HCT116 (cell line): ENCODE data around the gene CAMSAP1. TPM values are rescaled to one million over a fixed set of nuclear protein-coding genes. Genes with fewer than 3 reads are reported as not detected.

Experiments
- ATAC-seq: fragments of 200-7000 bp; cut with Tn5 transposase; 2 replicates; pipeline ENCODE4 v1.9.1; 2020; ENCODE audit warnings: mild to moderate bottlenecking, moderate library complexity
- BruUV-seq: library from RNA; stranded (reverse); fragments of 400-500 nt; replicated peaks from 2 replicates; lab custom pipeline; 2021; lab: Mats Ljungman, UMichigan
- CTCF ChIA-PET: fragments of 300-600 bp; sonication (Branson Sonifier 250); formaldehyde crosslinking; loops from one replicate; lab custom pipeline; 2021; ENCODE audit warnings: antibody characterized with exemption; lab: Charles Lee
- POLR2A ChIA-PET: fragments of 300-600, 350-600 bp; sonication (Branson Sonifier 250); formaldehyde crosslinking; loops from one replicate; lab custom pipeline; 2021; ENCODE audit warnings: antibody characterized with exemption; lab: Charles Lee
- RAD21 ChIA-PET, 2 experiments: fragments of 300-600 bp; sonication (Branson Sonifier 250); formaldehyde crosslinking; loops; one replicate each; lab custom pipeline; 2023; ENCODE audit warnings: low total read pairs in 2 of 2; ENCODE audit not compliant: uncharacterized antibody in 2 of 2, unreplicated experiment in 2 of 2, low non-redundant PET in 1 of 2; lab: Charles Lee
- DNase-seq: peaks from one replicate; pipeline ENCODE4 v3.0.0-alpha.2; 2010; ENCODE audit warnings: low read depth, low spot score
- H2AFZ ChIP-seq: fragments of 200-600 bp; shearing (Covaris generic), sonication (generic); 2 replicates; pipeline ENCODE4 v1.6.1; 2017; ENCODE audit warnings: low read depth, mixed run types, mixed read lengths, antibody characterized with exemption, low read length; ENCODE audit not compliant: poor library complexity, severe bottlenecking
- H3K27ac ChIP-seq: 2 replicates; pipeline ENCODE4 v1.5.1; 2012; ENCODE audit warnings: low read depth, low read length
- H3K27me3 ChIP-seq: fragments of 200-600 bp; sonication (generic); 2 replicates; pipeline ENCODE4 v1.6.1; 2016; ENCODE audit warnings: mixed run types, low read length, mixed read lengths; ENCODE audit not compliant: insufficient read depth
- H3K36me3 ChIP-seq, 2 experiments: fragments of 200-500 bp in 1 of 2; fragments of 200-600 bp in 1 of 2; sonication (Bioruptor generic) in 1 of 2; sonication (generic) in 1 of 2; 2 replicates each; pipeline versions ENCODE4 v1.5.1 to v1.6.1; 2014 to 2016; ENCODE audit warnings: low read length in 2 of 2, inconsistent platforms in 1 of 2, mixed read lengths in 1 of 2, mixed run types in 1 of 2; ENCODE audit not compliant: insufficient read depth in 2 of 2, control insufficient read depth in 1 of 2
- H3K4me1 ChIP-seq, 2 experiments: fragments of 200-600 bp in 1 of 2; sonication (generic) in 1 of 2; 2 replicates each; pipeline versions ENCODE4 v1.5.1 to v1.6.1; 2012 to 2017; ENCODE audit warnings: low read length in 2 of 2, inconsistent platforms in 1 of 2, mild to moderate bottlenecking in 1 of 2, mixed read lengths in 1 of 2, mixed run types in 1 of 2, moderate library complexity in 1 of 2; ENCODE audit not compliant: insufficient read depth in 2 of 2, control insufficient read depth in 1 of 2
- H3K4me2 ChIP-seq: fragments of 200-600 bp; sonication (generic); 2 replicates; pipeline ENCODE4 v1.6.1; 2017; ENCODE audit warnings: mixed run types, low read length, mixed read lengths
- H3K4me3 ChIP-seq, 2 experiments: fragments of 200-600 bp in 1 of 2; sonication (generic) in 1 of 2; replicated peaks in 1 of 2; 2 replicates each; pipeline ENCODE4 v1.5.1; 2011 to 2016; ENCODE audit warnings: low read length in 2 of 2, control low read depth in 1 of 2, low read depth in 1 of 2, mild to moderate bottlenecking in 1 of 2, mixed read lengths in 1 of 2, mixed run types in 1 of 2
- H3K79me2 ChIP-seq: fragments of 200-600 bp; sonication (generic); 2 replicates; pipeline ENCODE4 v1.6.1; 2017; ENCODE audit warnings: mild to moderate bottlenecking, mixed run types, low read length, moderate library complexity, mixed read lengths; ENCODE audit not compliant: insufficient read depth
- H3K9ac ChIP-seq: fragments of 200-600 bp; sonication (generic); 2 replicates; pipeline ENCODE4 v1.6.1; 2016; ENCODE audit warnings: low read length, mixed read lengths
- H3K9me2 ChIP-seq: fragments of 200-600 bp; sonication (generic), shearing (Covaris generic); 2 replicates; pipeline ENCODE4 v1.6.1; 2017; ENCODE audit warnings: mixed run types, mild to moderate bottlenecking, moderate library complexity; ENCODE audit not compliant: insufficient read depth
- H3K9me3 ChIP-seq, 2 experiments: fragments of 200-500 bp in 1 of 2; fragments of 200-600 bp in 1 of 2; sonication (Bioruptor generic) in 1 of 2; sonication (generic) in 1 of 2; 2 replicates each; pipeline ENCODE4 v1.6.1; 2014 to 2017; ENCODE audit warnings: low read length in 2 of 2, mixed read lengths in 2 of 2, inconsistent platforms in 1 of 2, low read depth in 1 of 2, mild to moderate bottlenecking in 1 of 2, mixed run types in 1 of 2, moderate library complexity in 1 of 2; ENCODE audit not compliant: control insufficient read depth in 1 of 2, insufficient read depth in 1 of 2
- H4K20me1 ChIP-seq: fragments of 200-600 bp; sonication (generic), shearing (Covaris generic); 2 replicates; pipeline ENCODE4 v1.6.1; 2017; ENCODE audit warnings: mixed run types, mild to moderate bottlenecking, moderate library complexity; ENCODE audit not compliant: insufficient read depth
- JUND ChIP-seq: IDR thresholded peaks from 2 replicates; pipeline ENCODE4 v1.6.1; 2012
- RAD21 ChIP-seq: IDR thresholded peaks from 2 replicates; pipeline ENCODE4 v1.6.1; 2012; ENCODE audit warnings: low read depth, mild to moderate bottlenecking
- SP1 ChIP-seq: IDR thresholded peaks from 2 replicates; pipeline ENCODE4 v1.6.1; 2012; ENCODE audit warnings: low read depth
- ZFX ChIP-seq: fragments of 450-650 bp; IDR thresholded peaks from 2 replicates; pipeline ENCODE4 v1.6.1; 2017
- intact Hi-C: fragments of 100-400 bp; cut with micrococcal nuclease; formaldehyde crosslinking; loops from 2 replicates; pipeline ENCODE4 v1.10.0; 2022
- total RNA-seq: library from RNA; stranded (reverse); gene quantifications from one replicate; pipeline ENCODE4 v1.2.1, GENCODE V29; 2021; ENCODE audit not compliant: unreplicated experiment
- TF ChIP-seq, protein P1 (sequence below): IDR thresholded peaks from 2 replicates; pipeline ENCODE4 v1.6.1; 2012
- TF ChIP-seq, protein P2 (sequence below), 3 experiments: fragments of 200-600 bp in 1 of 3; sonication (generic) in 1 of 3; IDR thresholded peaks in 2 of 3; conservative IDR thresholded peaks in 1 of 3; 2 replicates each; pipeline ENCODE4 v1.5.1; 2012 to 2017; ENCODE audit warnings: low read depth in 2 of 3, low read length in 2 of 3, antibody characterized with exemption in 1 of 3, borderline replicate concordance in 1 of 3, control low read depth in 1 of 3, mild to moderate bottlenecking in 1 of 3, mixed read lengths in 1 of 3, mixed run types in 1 of 3, moderate library complexity in 1 of 3; ENCODE audit not compliant: insufficient read depth in 1 of 3
- TF ChIP-seq, protein P3 (sequence below): IDR thresholded peaks from 2 replicates; pipeline ENCODE4 v1.6.1; 2011; ENCODE audit warnings: mild to moderate bottlenecking, low read length, moderate library complexity; ENCODE audit not compliant: insufficient replicate concordance; ENCODE audit errors: extremely low read depth

CAMSAP1 gene
- total RNA-seq, 1 experiment from 2014 or later, result 33.1 TPM

DNA sequence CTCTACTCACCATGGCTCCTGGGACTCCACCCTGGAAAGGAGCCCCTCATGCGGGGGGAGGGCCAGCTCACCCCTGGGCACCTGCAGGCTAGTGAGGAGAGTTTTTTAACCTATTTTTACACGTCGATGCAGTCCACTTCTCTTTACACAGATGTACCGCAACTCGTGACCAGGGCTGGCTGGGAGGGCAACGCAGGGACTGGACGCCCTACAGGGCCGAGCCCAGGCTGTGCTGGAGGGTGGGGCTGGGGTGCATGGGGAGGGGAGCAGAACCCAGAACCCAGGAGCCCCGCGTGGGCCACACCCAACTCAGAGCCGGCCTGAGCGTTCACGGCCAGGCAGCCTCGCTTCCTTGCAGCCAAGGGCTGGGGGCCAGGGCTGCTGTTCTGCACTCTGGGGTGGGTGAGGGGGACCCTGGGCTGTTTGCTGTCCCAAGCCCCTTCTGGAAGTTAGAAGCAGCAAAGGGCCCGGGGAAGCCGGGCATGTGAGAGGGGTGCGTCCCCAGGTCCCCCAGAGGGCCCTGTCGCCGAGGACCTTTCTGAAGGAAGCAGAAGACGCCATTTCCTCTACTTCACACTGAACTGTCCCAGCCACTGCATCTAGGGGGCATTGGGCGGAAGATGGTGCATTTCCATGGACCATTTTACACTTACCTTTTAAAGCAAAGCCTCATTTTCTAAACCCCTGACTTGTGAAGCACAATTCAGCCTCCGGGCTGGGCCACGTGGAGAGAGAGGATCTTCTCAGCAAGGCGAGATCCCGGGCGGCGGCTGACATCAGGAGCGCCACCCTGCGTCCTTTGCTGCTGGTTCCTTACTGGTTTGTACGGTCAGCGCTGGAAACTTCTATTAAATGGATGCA lies 114.8 kb downstream of the CAMSAP1 start:
- H2AFZ ChIP-seq, result no peak overlapping the region
- ATAC-seq (no peak), DNase-seq (no peak)
- no peaks in the 10 kb centered on the region for H3K36me3 ChIP-seq
- H4K20me1 ChIP-seq, result no peaks in the 10 kb centered on the region
- H3K9me2 ChIP-seq, result no peaks in the 10 kb centered on the region
- no peak overlapping the region for H3K4me2 ChIP-seq
- CTCF ChIA-PET, result no interaction called here
- H3K27me3 ChIP-seq, result no peaks in the 10 kb centered on the region
- TF ChIP-seq SP1 (no peak), ZFX (no peak), RAD21 (no peak), JUND (no peak)
- TF ChIP-seq, protein P1, sequence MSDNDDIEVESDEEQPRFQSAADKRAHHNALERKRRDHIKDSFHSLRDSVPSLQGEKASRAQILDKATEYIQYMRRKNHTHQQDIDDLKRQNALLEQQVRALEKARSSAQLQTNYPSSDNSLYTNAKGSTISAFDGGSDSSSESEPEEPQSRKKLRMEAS, result no peak
- TF ChIP-seq, protein P2, sequence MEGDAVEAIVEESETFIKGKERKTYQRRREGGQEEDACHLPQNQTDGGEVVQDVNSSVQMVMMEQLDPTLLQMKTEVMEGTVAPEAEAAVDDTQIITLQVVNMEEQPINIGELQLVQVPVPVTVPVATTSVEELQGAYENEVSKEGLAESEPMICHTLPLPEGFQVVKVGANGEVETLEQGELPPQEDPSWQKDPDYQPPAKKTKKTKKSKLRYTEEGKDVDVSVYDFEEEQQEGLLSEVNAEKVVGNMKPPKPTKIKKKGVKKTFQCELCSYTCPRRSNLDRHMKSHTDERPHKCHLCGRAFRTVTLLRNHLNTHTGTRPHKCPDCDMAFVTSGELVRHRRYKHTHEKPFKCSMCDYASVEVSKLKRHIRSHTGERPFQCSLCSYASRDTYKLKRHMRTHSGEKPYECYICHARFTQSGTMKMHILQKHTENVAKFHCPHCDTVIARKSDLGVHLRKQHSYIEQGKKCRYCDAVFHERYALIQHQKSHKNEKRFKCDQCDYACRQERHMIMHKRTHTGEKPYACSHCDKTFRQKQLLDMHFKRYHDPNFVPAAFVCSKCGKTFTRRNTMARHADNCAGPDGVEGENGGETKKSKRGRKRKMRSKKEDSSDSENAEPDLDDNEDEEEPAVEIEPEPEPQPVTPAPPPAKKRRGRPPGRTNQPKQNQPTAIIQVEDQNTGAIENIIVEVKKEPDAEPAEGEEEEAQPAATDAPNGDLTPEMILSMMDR (IDR thresholded peaks at IDR 0.05 in 2 of 3, conservative IDR thresholded peaks at IDR 0.05 in 1 of 3; ENCODE audit: borderline replicate concordance in 1 of 3, insufficient read depth in 1 of 3, low read depth in 2 of 3, low read length in 2 of 3), result no peak
- TF ChIP-seq, protein P3, sequence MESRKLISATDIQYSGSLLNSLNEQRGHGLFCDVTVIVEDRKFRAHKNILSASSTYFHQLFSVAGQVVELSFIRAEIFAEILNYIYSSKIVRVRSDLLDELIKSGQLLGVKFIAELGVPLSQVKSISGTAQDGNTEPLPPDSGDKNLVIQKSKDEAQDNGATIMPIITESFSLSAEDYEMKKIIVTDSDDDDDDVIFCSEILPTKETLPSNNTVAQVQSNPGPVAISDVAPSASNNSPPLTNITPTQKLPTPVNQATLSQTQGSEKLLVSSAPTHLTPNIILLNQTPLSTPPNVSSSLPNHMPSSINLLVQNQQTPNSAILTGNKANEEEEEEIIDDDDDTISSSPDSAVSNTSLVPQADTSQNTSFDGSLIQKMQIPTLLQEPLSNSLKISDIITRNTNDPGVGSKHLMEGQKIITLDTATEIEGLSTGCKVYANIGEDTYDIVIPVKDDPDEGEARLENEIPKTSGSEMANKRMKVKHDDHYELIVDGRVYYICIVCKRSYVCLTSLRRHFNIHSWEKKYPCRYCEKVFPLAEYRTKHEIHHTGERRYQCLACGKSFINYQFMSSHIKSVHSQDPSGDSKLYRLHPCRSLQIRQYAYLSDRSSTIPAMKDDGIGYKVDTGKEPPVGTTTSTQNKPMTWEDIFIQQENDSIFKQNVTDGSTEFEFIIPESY, result no peak
- no peak overlapping the region for H3K4me3 ChIP-seq
- RAD21 ChIA-PET, result no interaction called here
- no peaks in the 10 kb centered on the region for H3K4me1 ChIP-seq
- no peak overlapping the region for H3K9ac ChIP-seq
- H3K27ac ChIP-seq, result no peak overlapping the region
- H3K79me2 ChIP-seq, result no peaks in the 10 kb centered on the region
- intact Hi-C loops, result no loop called here
- H3K9me3 ChIP-seq, result no peaks in the 10 kb centered on the region
- POLR2A ChIA-PET, result no interaction called here
- no TSS peak for BruUV-seq
